DMS79 (cell line): ENCODE data around the gene NCAPG2.

Experiments
- DNase-seq: peaks from one replicate; lab custom pipeline; 2025; lab: John Stamatoyannopoulos, UW

Gene NCAPG2

GRCh38 chr7:158704524-158705233, at the start of gene NCAPG2:
NCAPG2 (minus strand) TSS chr7:158704804; CDS start chr7:158701899, 2,905 bp downstream.
- peak; percentile 97 for DNase-seq

- DNase-seq: no peak
These were observed 49.3 kb upstream of the NCAPG2 start for GRCh38 chr7:158753900-158754299.

GRCh38 chr7:158751751-158752150, 47.1 kb upstream of the NCAPG2 start:
- DNase-seq: no peak

- no peak for DNase-seq
These were observed 46.6 kb upstream of the NCAPG2 start for GRCh38 chr7:158751199-158751598.

GRCh38 chr7:158750702-158751101, 46.1 kb upstream of the NCAPG2 start:
- DNase-seq: no peak

- DNase-seq: no peak
These were observed 44.8 kb upstream of the NCAPG2 start for GRCh38 chr7:158749396-158749795.

- DNase-seq: no peak
These were observed 43.7 kb upstream of the NCAPG2 start for GRCh38 chr7:158748335-158748734.

GRCh38 chr7:158747408-158747807, 42.8 kb upstream of the NCAPG2 start:
- DNase-seq: no peak

GRCh38 chr7:158746957-158747356, 42.4 kb upstream of the NCAPG2 start:
- no peak for DNase-seq

- no peak for DNase-seq
These were observed 40.6 kb upstream of the NCAPG2 start for GRCh38 chr7:158745057-158745715.

- DNase-seq: no peak
These were observed 39.5 kb upstream of the NCAPG2 start for GRCh38 chr7:158744070-158744469.

GRCh38 chr7:158743219-158743618, 38.6 kb upstream of the NCAPG2 start:
- DNase-seq: no peak

- no peak for DNase-seq
These were observed 37.6 kb upstream of the NCAPG2 start for GRCh38 chr7:158742065-158742821.

GRCh38 chr7:158741294-158741666, 36.7 kb upstream of the NCAPG2 start:
- DNase-seq: no peak

GRCh38 chr7:158740657-158741293, 36.2 kb upstream of the NCAPG2 start:
- no peak for DNase-seq

- no peak for DNase-seq
These were observed 35.5 kb upstream of the NCAPG2 start for GRCh38 chr7:158740013-158740656.

- DNase-seq: no peak
These were observed 34.2 kb upstream of the NCAPG2 start for GRCh38 chr7:158738841-158739240.

- no peak for DNase-seq
These were observed 32.6 kb upstream of the NCAPG2 start for GRCh38 chr7:158737064-158737695.

- DNase-seq: no peak
These were observed 31.3 kb upstream of the NCAPG2 start for GRCh38 chr7:158735935-158736334.

GRCh38 chr7:158734861-158735260, 30.3 kb upstream of the NCAPG2 start:
- no peak for DNase-seq

- no peak for DNase-seq
These were observed 29.3 kb upstream of the NCAPG2 start for GRCh38 chr7:158733775-158734494.
